Cardiac muscle cell (in vitro differentiated cells and primary cell): ENCODE data around the gene DBP. TPM values are rescaled to one million over a fixed set of nuclear protein-coding genes. Genes with fewer than 3 reads are reported as not detected.

Experiments
- DNase-seq, 2 donors: peaks; one replicate each; pipeline versions ENCODE4 v3.0.0 to v3.0.0-alpha.2; 2010 to 2017; ENCODE audit warnings: low read depth in 1 of 2, low spot score in 1 of 2
- H3K27ac ChIP-seq: fragments of 200-600 bp; sonication (generic); 2 replicates; pipeline ENCODE4 v1.5.1; 2016
- H3K27me3 ChIP-seq: fragments of 200-600 bp; sonication (generic); 2 replicates; pipeline ENCODE4 v1.6.0; 2016; ENCODE audit warnings: control low read depth
- H3K36me3 ChIP-seq: fragments of 200-600 bp; sonication (generic); 2 replicates; pipeline ENCODE4 v1.5.1; 2016; ENCODE audit warnings: control low read depth
- H3K4me1 ChIP-seq: fragments of 200-600 bp; sonication (generic); 2 replicates; pipeline ENCODE4 v1.8.1; 2017; ENCODE audit warnings: low read depth, mild to moderate bottlenecking, mixed run types
- H3K4me3 ChIP-seq: fragments of 200-600 bp; sonication (generic); 2 replicates; pipeline ENCODE4 v1.5.1; 2016; ENCODE audit warnings: mild to moderate bottlenecking
- H3K9me3 ChIP-seq: fragments of 200-600 bp; sonication (generic); 2 replicates; pipeline ENCODE4 v1.5.1; 2017; ENCODE audit warnings: low read depth, mild to moderate bottlenecking, control low read depth
- polyA plus RNA-seq: library from polyadenylated mRNA; unstranded; fragments of >200 nt; fragmentation: Nextera tagmentation; extraction: Ambion mirVana; gene quantifications from 2 replicates; pipeline ENCODE4 v1.2.1, GENCODE V29; 2016
- total RNA-seq: library from RNA; depleted of rRNA; stranded (reverse); fragments of >200 nt; gene quantifications from 2 replicates; pipeline ENCODE4 v1.2.3, GENCODE V29; 2016
- TF ChIP-seq, protein P1 (sequence below): IDR thresholded peaks from 2 replicates; pipeline ENCODE4 v1.5.1; 2012; ENCODE audit warnings: low read depth, mild to moderate bottlenecking, low read length

The DBP gene
- total and polyA plus RNA-seq, 2 experiments from 2014 or later = 23.3 to 30.0 TPM

DNA sequence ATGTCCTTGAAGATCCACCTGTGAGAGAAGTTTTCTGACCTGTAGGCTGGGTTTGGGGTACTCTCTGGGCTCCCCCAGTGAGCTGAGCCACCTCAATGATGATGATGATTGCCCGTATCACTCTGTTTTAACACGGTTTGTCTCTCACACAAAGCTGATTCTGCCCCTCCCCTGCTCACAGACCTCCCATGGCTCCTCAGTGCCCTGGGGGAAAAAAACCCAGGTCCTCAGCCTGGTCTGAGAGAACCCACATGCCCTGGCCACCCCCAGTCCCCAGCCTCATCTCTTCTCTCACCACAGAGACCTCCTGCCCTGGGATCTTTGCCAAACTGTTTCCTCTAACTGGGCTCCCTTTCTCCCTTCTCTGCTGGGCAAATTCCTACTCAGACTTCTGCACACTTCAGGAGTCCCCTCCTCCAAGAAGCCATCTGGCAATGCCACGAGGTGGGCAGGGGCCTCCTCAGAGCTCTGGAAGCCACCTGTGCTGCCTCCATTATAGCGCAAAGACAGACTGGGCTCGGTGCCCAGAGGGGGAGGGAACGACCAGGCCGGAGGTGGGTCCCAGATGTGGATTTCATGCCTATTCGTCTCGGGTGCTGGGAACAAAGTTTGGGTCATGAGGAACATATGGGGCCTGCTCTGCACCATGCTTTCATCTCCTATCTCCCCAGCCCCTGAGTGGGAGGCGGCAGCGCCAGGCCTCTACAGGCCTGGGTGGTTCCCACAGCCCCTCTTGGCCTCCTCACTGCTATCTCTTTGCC is 17.3 kb upstream of the DBP start:
- H3K4me1 ChIP-seq = no peaks in the 10 kb centered on the region
- no peak for DNase-seq
- H3K9me3 ChIP-seq = no peaks in the 10 kb centered on the region
- no peak overlapping the region for H3K27ac ChIP-seq
- no peaks in the 10 kb centered on the region for H3K36me3 ChIP-seq
- TF ChIP-seq, protein P1, sequence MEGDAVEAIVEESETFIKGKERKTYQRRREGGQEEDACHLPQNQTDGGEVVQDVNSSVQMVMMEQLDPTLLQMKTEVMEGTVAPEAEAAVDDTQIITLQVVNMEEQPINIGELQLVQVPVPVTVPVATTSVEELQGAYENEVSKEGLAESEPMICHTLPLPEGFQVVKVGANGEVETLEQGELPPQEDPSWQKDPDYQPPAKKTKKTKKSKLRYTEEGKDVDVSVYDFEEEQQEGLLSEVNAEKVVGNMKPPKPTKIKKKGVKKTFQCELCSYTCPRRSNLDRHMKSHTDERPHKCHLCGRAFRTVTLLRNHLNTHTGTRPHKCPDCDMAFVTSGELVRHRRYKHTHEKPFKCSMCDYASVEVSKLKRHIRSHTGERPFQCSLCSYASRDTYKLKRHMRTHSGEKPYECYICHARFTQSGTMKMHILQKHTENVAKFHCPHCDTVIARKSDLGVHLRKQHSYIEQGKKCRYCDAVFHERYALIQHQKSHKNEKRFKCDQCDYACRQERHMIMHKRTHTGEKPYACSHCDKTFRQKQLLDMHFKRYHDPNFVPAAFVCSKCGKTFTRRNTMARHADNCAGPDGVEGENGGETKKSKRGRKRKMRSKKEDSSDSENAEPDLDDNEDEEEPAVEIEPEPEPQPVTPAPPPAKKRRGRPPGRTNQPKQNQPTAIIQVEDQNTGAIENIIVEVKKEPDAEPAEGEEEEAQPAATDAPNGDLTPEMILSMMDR = no peak
- H3K4me3 ChIP-seq = no peak overlapping the region
- no peaks in the 10 kb centered on the region for H3K27me3 ChIP-seq

DNA sequence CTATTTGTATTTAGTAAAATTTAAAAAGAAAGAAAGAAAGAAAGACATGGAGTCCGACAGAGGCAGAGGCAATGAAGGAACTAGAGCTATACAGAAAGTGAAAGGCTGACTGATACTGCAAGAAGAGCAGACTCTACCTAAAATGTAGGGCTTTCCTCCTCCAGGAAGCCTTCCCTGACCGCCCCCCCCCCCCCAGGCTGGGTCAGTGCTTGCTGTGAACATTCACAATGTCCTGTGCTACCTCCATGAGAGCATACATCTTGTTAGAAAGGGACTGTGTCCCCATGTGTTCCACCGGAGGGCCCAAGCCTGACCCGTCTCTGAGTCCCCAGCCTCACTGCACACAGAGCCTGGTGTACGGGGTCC is 14.5 kb upstream of the DBP start:
- no peaks in the 10 kb centered on the region for H3K36me3 ChIP-seq
- no peak overlapping the region for H3K27ac ChIP-seq
- TF ChIP-seq, protein P1 = no peak
- H3K9me3 ChIP-seq = no peaks in the 10 kb centered on the region
- no peaks in the 10 kb centered on the region for H3K4me1 ChIP-seq
- H3K4me3 ChIP-seq = no peak overlapping the region
- no peak for DNase-seq
- H3K27me3 ChIP-seq = no peaks in the 10 kb centered on the region

DNA sequence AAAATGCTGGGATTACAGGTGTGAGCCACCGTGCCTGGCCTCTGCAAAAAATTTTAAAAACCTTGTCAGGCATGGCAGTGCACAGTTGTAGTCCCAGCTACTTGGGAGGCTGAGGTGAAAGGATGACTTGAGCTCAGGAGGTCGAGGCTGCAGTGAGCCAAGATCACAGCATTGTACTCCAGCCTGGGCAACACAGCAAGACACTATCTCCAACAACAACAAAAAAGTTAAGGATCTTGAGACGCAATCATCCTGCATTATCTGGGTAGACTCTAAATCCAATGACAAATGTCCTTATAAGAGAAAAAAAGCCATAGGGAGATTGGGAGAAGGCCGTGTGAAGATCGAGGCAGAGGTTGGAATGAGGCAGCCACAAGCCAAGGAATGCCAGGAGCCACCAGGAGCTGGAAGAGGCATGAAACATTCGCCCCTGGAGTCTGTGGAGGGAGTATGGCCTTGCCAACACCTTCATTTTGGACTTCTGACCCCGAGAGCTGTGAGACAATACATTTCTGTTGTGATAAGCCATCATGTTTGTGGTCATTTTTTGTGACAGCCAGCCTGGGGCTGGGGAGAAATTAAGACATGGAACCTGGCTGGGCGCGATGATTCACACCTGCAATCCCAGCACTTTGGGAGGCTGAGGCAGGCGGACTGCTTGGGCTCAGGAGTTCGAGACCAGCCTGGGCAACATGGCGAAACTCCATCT is 13.9 kb upstream of the DBP start:
- TF ChIP-seq, protein P1 = no peak
- H3K27me3 ChIP-seq = no peaks in the 10 kb centered on the region
- no peaks in the 10 kb centered on the region for H3K4me1 ChIP-seq
- H3K9me3 ChIP-seq = no peaks in the 10 kb centered on the region
- no peaks in the 10 kb centered on the region for H3K36me3 ChIP-seq
- H3K27ac ChIP-seq = no peak overlapping the region
- no peak for DNase-seq
- no peak overlapping the region for H3K4me3 ChIP-seq

DNA sequence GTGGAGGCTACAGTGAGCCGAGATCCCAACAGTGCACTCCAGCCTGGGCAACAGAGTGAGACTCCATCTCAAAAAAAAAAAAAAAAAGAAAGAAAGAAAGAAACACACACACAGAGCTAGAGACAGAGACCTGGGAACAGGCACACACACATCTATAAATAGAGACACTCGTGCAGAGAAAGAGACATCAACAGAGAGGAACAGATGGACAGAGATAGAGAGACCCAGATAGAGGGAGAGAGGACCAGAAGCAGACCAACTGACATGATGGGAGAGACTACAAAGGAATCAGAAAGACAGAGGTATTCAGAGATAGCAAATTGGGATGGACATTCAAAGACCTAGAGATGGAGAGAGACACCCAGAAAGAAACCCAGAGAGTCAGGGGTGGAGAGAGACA is 11.0 kb upstream of the DBP start:
- no peak overlapping the region for H3K4me3 ChIP-seq
- H3K9me3 ChIP-seq = no peaks in the 10 kb centered on the region
- no peaks in the 10 kb centered on the region for H3K27me3 ChIP-seq
- no peak overlapping the region for H3K27ac ChIP-seq
- H3K36me3 ChIP-seq = no peaks in the 10 kb centered on the region
- no peaks in the 10 kb centered on the region for H3K4me1 ChIP-seq
- no peak for DNase-seq
- TF ChIP-seq, protein P1 = no peak

DNA sequence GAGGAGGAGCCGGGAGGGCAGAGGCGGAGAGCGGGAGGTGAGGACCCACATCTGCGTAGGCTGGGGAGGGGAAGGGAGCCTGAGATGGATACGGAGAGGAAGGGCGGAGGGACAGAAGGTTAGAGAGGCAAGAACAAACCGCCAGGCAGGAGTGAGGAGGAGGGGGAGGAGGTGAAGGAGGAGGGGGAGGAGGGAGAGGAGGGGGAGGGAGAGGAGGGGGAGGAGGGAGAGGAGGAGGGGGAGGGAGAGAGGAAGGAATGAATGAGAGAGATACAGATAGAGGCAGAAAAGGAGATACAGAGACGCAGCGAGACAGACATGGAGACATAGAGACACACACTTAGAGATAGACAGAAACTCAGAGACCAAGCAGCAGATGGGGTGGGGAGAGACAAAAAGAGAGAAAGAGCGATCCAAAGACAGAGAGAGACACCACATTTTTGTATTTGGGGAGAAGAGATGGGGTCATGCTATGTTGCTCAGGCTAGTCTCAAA is 9.6 kb upstream of the DBP start:
- no peaks in the 10 kb centered on the region for H3K36me3 ChIP-seq
- H3K4me1 ChIP-seq = no peaks in the 10 kb centered on the region
- H3K9me3 ChIP-seq = no peaks in the 10 kb centered on the region
- no peak overlapping the region for H3K4me3 ChIP-seq
- H3K27ac ChIP-seq = no peak overlapping the region
- no peaks in the 10 kb centered on the region for H3K27me3 ChIP-seq
- TF ChIP-seq, protein P1 = no peak
- no peak for DNase-seq
